Measurements from ENCODE around the gene CDCA8.

Gene CDCA8

GRCh38 chr1:37739222-37739621 lies 46.9 kb downstream of the CDCA8 start:
- H3K27me3 ChIP-seq (ENCODE audit: insufficient read depth, poor library complexity, severe bottlenecking): peaks cover 1% of the 10 kb centered on the region

GRCh38 chr1:37741130-37741529 lies 48.8 kb downstream of the CDCA8 start:
- no peak overlapping the region for H3K4me3 ChIP-seq (replicated peaks; ENCODE audit: insufficient read depth, low read length)
- TF ChIP-seq GABPA (IDR thresholded peaks at IDR 0.05; ENCODE audit: low read depth) (no peak), CTCF (IDR thresholded peaks at IDR 0.05; ENCODE audit: insufficient read depth, low read length) (no peak), REST (IDR thresholded peaks at IDR 0.05; ENCODE audit: insufficient replicate concordance, low read depth) (no peak), POLR2AphosphoS5 (IDR thresholded peaks at IDR 0.05; ENCODE audit: low read depth) (no peak), SPI1 (IDR thresholded peaks at IDR 0.05; ENCODE audit: borderline replicate concordance, low read depth) (no peak)
- H3K27me3 ChIP-seq (ENCODE audit: insufficient read depth, poor library complexity, severe bottlenecking): no peaks in the 10 kb centered on the region
- DNase-seq (ENCODE audit: low read depth in 1 of 2, low spot score in 1 of 2): no peak
- H3K27ac ChIP-seq (replicated peaks): no peak overlapping the region

More at GRCh38 chr1:37739222-37739621, 46.9 kb downstream of the CDCA8 start:
- Histone ChIP-seq H3K27ac (replicated peaks) (no peak overlapping the region), H3K4me3 (replicated peaks; ENCODE audit: insufficient read depth, low read length) (no peak overlapping the region)
- no peak for DNase-seq (ENCODE audit: low read depth in 1 of 2, low spot score in 1 of 2)
- TF ChIP-seq GABPA (IDR thresholded peaks at IDR 0.05; ENCODE audit: low read depth) (no peak), CTCF (IDR thresholded peaks at IDR 0.05; ENCODE audit: insufficient read depth, low read length) (no peak), POLR2AphosphoS5 (IDR thresholded peaks at IDR 0.05; ENCODE audit: low read depth) (no peak)

- H3K4me3 ChIP-seq (replicated peaks; ENCODE audit: insufficient read depth, low read length): no peak overlapping the region
- no peaks in the 10 kb centered on the region for H3K27me3 ChIP-seq (ENCODE audit: insufficient read depth, poor library complexity, severe bottlenecking)
- TF ChIP-seq CTCF (IDR thresholded peaks at IDR 0.05; ENCODE audit: insufficient read depth, low read length): no peak
- TF ChIP-seq SPI1 (IDR thresholded peaks at IDR 0.05; ENCODE audit: borderline replicate concordance, low read depth): no peak
- no peak for TF ChIP-seq GABPA (IDR thresholded peaks at IDR 0.05; ENCODE audit: low read depth)
- TF ChIP-seq POLR2AphosphoS5 (IDR thresholded peaks at IDR 0.05; ENCODE audit: low read depth): no peak
- no peak for TF ChIP-seq REST (IDR thresholded peaks at IDR 0.05; ENCODE audit: insufficient replicate concordance, low read depth)
- DNase-seq (ENCODE audit: low read depth in 1 of 2, low spot score in 1 of 2): no peak
- H3K27ac ChIP-seq (replicated peaks): no peak overlapping the region
Observed at GRCh38 chr1:37741662-37742061, 49.3 kb downstream of the CDCA8 start.

GRCh38 chr1:37746806-37747205 lies 54.5 kb downstream of the CDCA8 start:
- no peak for DNase-seq (ENCODE audit: low read depth in 1 of 2, low spot score in 1 of 2)
- Histone ChIP-seq H3K4me3 (replicated peaks; ENCODE audit: insufficient read depth, low read length) (no peak overlapping the region), H3K27me3 (ENCODE audit: insufficient read depth, poor library complexity, severe bottlenecking) (peaks cover 6% of the 10 kb centered on the region), H3K27ac (replicated peaks) (no peak overlapping the region)
- TF ChIP-seq REST (IDR thresholded peaks at IDR 0.05; ENCODE audit: insufficient replicate concordance, low read depth) (no peak), GABPA (IDR thresholded peaks at IDR 0.05; ENCODE audit: low read depth) (no peak), SPI1 (IDR thresholded peaks at IDR 0.05; ENCODE audit: borderline replicate concordance, low read depth) (no peak), POLR2AphosphoS5 (IDR thresholded peaks at IDR 0.05; ENCODE audit: low read depth) (no peak), CTCF (IDR thresholded peaks at IDR 0.05; ENCODE audit: insufficient read depth, low read length) (no peak)

Data from HL-60 (cell line).